B cell (primary cell): ENCODE measurements around the gene TAF5L. TPM values are rescaled to one million over a fixed set of nuclear protein-coding genes. Genes with fewer than 3 reads are reported as not detected.

Experiments used
- ATAC-seq: fragments of 200-7000 bp; cut with Tn5 transposase; one replicate; pipeline ENCODE4 v1.10.0; 2021; ENCODE audit warnings: low read depth, mild to moderate bottlenecking, moderate number of reproducible peaks, moderate library complexity
- CTCF ChIA-PET: fragments of 350-600 bp; sonication (Branson Sonifier 250); formaldehyde crosslinking; loops from one replicate; lab custom pipeline; 2021; ENCODE audit warnings: antibody characterized with exemption, inconsistent platforms; lab: Charles Lee
- POLR2A ChIA-PET: fragments of 350-600 bp; sonication (Branson Sonifier 250); formaldehyde crosslinking; loops from one replicate; lab custom pipeline; 2021; ENCODE audit warnings: antibody characterized with exemption; lab: Charles Lee
- DNase-seq: peaks from one replicate; pipeline ENCODE4 v3.0.0; 2013
- H2AFZ ChIP-seq: 2 replicates; pipeline ENCODE4 v1.6.1; 2012; ENCODE audit warnings: mild to moderate bottlenecking, low read depth, low read length; ENCODE audit not compliant: insufficient read depth, poor library complexity, severe bottlenecking
- H3K27ac ChIP-seq, 2 donors: 1 replicate in 1 of 2; 2 replicates in 1 of 2; pipeline ENCODE4 v1.5.1; 2012 to 2013; ENCODE audit warnings: low read length in 2 of 2, mild to moderate bottlenecking in 2 of 2, moderate library complexity in 1 of 2
- H3K27me3 ChIP-seq, 4 experiments: fragments of 200-600 bp in 1 of 4; sonication (generic) in 1 of 4; replicated peaks in 1 of 4; 1 replicate in 2 of 4; 2 replicates in 2 of 4; pipeline versions ENCODE4 v1.6.1 to v1.7.0; 2013 to 2016; ENCODE audit warnings: low read length in 3 of 4, mild to moderate bottlenecking in 2 of 4, mixed read lengths in 1 of 4, moderate library complexity in 1 of 4; ENCODE audit not compliant: insufficient read depth in 4 of 4, control insufficient read depth in 3 of 4; ENCODE audit errors: control extremely low read depth in 1 of 4
- H3K36me3 ChIP-seq, 2 experiments: replicated peaks in 1 of 2; 1 replicate in 1 of 2; 2 replicates in 1 of 2; pipeline versions ENCODE4 v1.6.1 to v1.7.1; 2013; ENCODE audit warnings: low read length in 1 of 2; ENCODE audit not compliant: insufficient read depth in 2 of 2, control insufficient read depth in 1 of 2; ENCODE audit errors: control extremely low read depth in 1 of 2, extremely low read depth in 1 of 2
- H3K4me1 ChIP-seq, 2 donors: fragments of 200-600 bp in 1 of 2; sonication (generic) in 1 of 2; 1 replicate in 1 of 2; 2 replicates in 1 of 2; pipeline versions ENCODE4 v1.5.1 to v1.6.1; 2013 to 2017; ENCODE audit warnings: low read length in 2 of 2; ENCODE audit not compliant: control insufficient read depth in 2 of 2, insufficient read depth in 2 of 2
- H3K4me2 ChIP-seq: replicated peaks from 2 replicates; pipeline ENCODE3; 2012; ENCODE audit warnings: mild to moderate bottlenecking, low read depth, low read length; ENCODE audit not compliant: poor library complexity, severe bottlenecking
- H3K4me3 ChIP-seq, 5 experiments: fragments of 200-600 bp in 1 of 5; sonication (generic) in 1 of 5; 1 replicate in 3 of 5; 2 replicates in 2 of 5; pipeline versions ENCODE4 v1.5.1 to v1.7.0; 2011 to 2016; ENCODE audit warnings: low read length in 4 of 5, mild to moderate bottlenecking in 4 of 5, low read depth in 2 of 5, control low read depth in 1 of 5, moderate library complexity in 1 of 5; ENCODE audit not compliant: insufficient read depth in 1 of 5; ENCODE audit errors: control extremely low read depth in 1 of 5, extremely low read depth in 1 of 5
- H3K79me2 ChIP-seq: fragments of 200-600 bp; sonication (generic); one replicate; pipeline ENCODE4 v1.6.0; 2016; ENCODE audit warnings: low read length; ENCODE audit not compliant: control insufficient read depth, insufficient read depth
- H3K9ac ChIP-seq: fragments of 200-600 bp; sonication (generic); 2 replicates; pipeline ENCODE4 v1.6.1; 2017; ENCODE audit warnings: mild to moderate bottlenecking, low read length, moderate library complexity
- H3K9me3 ChIP-seq, 3 donors: one replicate each; pipeline versions ENCODE4 v1.6.1 to v1.7.1; 2013; ENCODE audit warnings: low read length in 2 of 3; ENCODE audit not compliant: control insufficient read depth in 2 of 3, insufficient read depth in 1 of 3; ENCODE audit errors: control extremely low read depth in 1 of 3
- H4K20me1 ChIP-seq: 2 replicates; pipeline ENCODE4 v1.6.0; 2012; ENCODE audit warnings: mild to moderate bottlenecking, low read length; ENCODE audit not compliant: insufficient read depth, control insufficient read depth, poor library complexity, severe bottlenecking
- H3K27ac Mint-ChIP-seq: one replicate; pipeline ENCODE4 v1.8.0; 2021; ENCODE audit warnings: mixed read lengths
- H3K27me3 Mint-ChIP-seq: one replicate; pipeline ENCODE4 v1.8.0; 2021; ENCODE audit warnings: mixed read lengths
- H3K4me1 Mint-ChIP-seq: one replicate; pipeline ENCODE4 v1.8.0; 2021; ENCODE audit warnings: mixed read lengths
- H3K4me3 Mint-ChIP-seq: one replicate; pipeline ENCODE4 v1.8.0; 2021; ENCODE audit warnings: mixed read lengths
- H3K9me3 Mint-ChIP-seq: one replicate; pipeline ENCODE4 v1.8.0; 2022; ENCODE audit warnings: mixed read lengths; ENCODE audit not compliant: insufficient read depth
- EZH2 ChIP-seq: IDR thresholded peaks from 2 replicates; pipeline ENCODE4 v1.6.1; 2012; ENCODE audit warnings: borderline replicate concordance, low read depth, mild to moderate bottlenecking, moderate library complexity, low read length; ENCODE audit not compliant: insufficient read depth, poor library complexity, severe bottlenecking
- WGBS: methylation state at CpG from one replicate; pipeline ENCODE4 v1.1.5; 2013; ENCODE audit warnings: missing lambda C conversion rate; ENCODE audit not compliant: insufficient coverage; 5-methylcytosine and 5-hydroxymethylcytosine counted together
- intact Hi-C: fragments of 100-400 bp; cut with micrococcal nuclease; formaldehyde crosslinking; loops from one replicate; pipeline ENCODE4 v1.10.0; 2022
- polyA plus RNA-seq: library from polyadenylated mRNA; depleted of rRNA; stranded (reverse); fragments of >200 nt; gene quantifications from 2 replicates; pipeline ENCODE4 v1.2.3, GENCODE V29; 2012
- total RNA-seq, 2 donors: library from RNA; stranded (reverse); fragments of 120-200 nt in 1 of 2; gene quantifications; 1 replicate in 1 of 2; 2 replicates in 1 of 2; pipeline versions ENCODE4 v1.2.3 to v1.2.4, GENCODE V29; 2013 to 2022
- TF ChIP-seq, protein P1 (sequence below): fragments of 200-600 bp; IDR thresholded peaks from one replicate; pipeline ENCODE4 v1.8.0; 2022; ENCODE audit warnings: antibody characterized with exemption, mild to moderate bottlenecking

Gene TAF5L
- total and polyA plus RNA-seq, 2 donors (not counting 1 experiment from before 2014, with no cell fraction given), result 15.7 to 24.0 TPM

DNA sequence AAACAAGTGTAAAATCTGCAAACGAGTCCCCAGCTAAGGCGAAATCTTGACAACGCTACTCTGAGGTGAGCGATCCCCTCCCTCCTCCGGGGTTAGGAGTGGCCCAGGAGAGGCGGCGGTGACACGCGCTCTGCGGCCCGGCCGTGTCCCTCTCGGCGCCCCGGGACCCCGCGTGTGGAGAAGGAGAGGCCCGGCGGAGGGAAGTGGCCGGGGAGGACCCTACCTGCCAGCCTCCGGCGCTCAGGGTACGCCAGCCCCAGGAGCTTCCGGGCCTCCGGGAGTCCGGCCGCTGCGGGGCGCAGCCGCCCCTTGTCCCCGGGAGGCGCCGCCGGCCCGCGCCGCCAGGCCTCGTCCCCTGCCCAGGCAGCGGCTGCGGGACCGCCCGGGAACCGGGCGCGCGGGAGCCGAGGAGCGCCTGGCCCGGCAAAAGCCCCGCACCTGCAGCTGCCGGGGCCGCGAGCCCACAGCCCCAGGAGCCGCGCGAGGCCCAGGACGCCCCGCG is 68.0 kb downstream of the TAF5L start:
- Histone ChIP-seq H3K27ac (peak overlapping the region; percentile 35 to 54), H3K4me1 (peaks cover 16 to 18% of the 10 kb centered on the region in 2 donors), H3K27me3 (no peaks in the 10 kb centered on the region), H3K9ac (peak overlapping the region; percentile 67), H3K36me3 (peaks cover 0 to 2% of the 10 kb centered on the region in 2 experiments), H3K9me3 (no peaks in the 10 kb centered on the region), H3K4me3 (peak overlapping the region; percentile 45 to 85 (median 69)), H3K4me2 (peak overlapping the region; percentile 89), H2AFZ (peak overlapping the region; percentile 83), H3K79me2 (peaks cover 41% of the 10 kb centered on the region), H4K20me1 (peaks cover 21% of the 10 kb centered on the region)
- H3K27ac Mint-ChIP-seq, result peak overlapping the region; percentile 89
- H3K4me3 Mint-ChIP-seq, result peak overlapping the region; percentile 88
- H3K4me1 Mint-ChIP-seq, result peaks cover 36% of the 10 kb centered on the region
- peak; percentile 9 for ATAC-seq
- H3K27me3 Mint-ChIP-seq, result no peaks in the 10 kb centered on the region
- POLR2A ChIA-PET, result interaction anchor here (1.0 to 3.0 kb wide), 4 partner anchors 21 to 78 kb away, joined by 3 to 22 read pairs (median 5); partner anchors contain the start of genes TAF5L and URB2
- DNase-seq, result peak; percentile 65
- intact Hi-C loops, result loop anchor here (1.0 to 5.0 kb wide), 7 partner anchors 50 to 1421 kb away; partner anchors contain the start of genes ARV1, CCSAP, GALNT2 and NUP133
- no peaks in the 10 kb centered on the region for H3K9me3 Mint-ChIP-seq
- no peak for TF ChIP-seq EZH2
- TF ChIP-seq, protein P1, sequence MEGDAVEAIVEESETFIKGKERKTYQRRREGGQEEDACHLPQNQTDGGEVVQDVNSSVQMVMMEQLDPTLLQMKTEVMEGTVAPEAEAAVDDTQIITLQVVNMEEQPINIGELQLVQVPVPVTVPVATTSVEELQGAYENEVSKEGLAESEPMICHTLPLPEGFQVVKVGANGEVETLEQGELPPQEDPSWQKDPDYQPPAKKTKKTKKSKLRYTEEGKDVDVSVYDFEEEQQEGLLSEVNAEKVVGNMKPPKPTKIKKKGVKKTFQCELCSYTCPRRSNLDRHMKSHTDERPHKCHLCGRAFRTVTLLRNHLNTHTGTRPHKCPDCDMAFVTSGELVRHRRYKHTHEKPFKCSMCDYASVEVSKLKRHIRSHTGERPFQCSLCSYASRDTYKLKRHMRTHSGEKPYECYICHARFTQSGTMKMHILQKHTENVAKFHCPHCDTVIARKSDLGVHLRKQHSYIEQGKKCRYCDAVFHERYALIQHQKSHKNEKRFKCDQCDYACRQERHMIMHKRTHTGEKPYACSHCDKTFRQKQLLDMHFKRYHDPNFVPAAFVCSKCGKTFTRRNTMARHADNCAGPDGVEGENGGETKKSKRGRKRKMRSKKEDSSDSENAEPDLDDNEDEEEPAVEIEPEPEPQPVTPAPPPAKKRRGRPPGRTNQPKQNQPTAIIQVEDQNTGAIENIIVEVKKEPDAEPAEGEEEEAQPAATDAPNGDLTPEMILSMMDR, result no peak
- CTCF ChIA-PET, result interaction anchor here (0.6 to 3.2 kb wide), 6 partner anchors 21 to 748 kb away, joined by 3 to 38 read pairs (median 4); partner anchors contain the start of genes TAF5L and URB2
- under 1% methylated on average over 59 of the region's 59 CpGs for WGBS
